T-helper 2 cell treated with Interferon-gamma antibody and Interleukin-4, amounts not matched to agents 100 ng/mL and 5 ng/mL, for 36 hours (primary cell): ENCODE data around the gene CHRNB1. TPM values are rescaled to one million over a fixed set of nuclear protein-coding genes. Genes with fewer than 3 reads are reported as not detected.
"Not testable (repeated sequence)": the region's sequence is repeated elsewhere in the genome, so short reads cannot be mapped to it uniquely, and the experiment has no call there.

Experiments
- intact Hi-C: fragments of 100-400 bp; cut with micrococcal nuclease; formaldehyde crosslinking; loops from one replicate; pipeline ENCODE4 v1.15.1; 2023
- total RNA-seq: library from RNA; stranded (reverse); gene quantifications from 2 replicates; pipeline ENCODE4 v1.2.3, GENCODE V29; 2022

Gene CHRNB1
- total RNA-seq, 1 donor from 2014 or later, result 11.4 TPM

DNA sequence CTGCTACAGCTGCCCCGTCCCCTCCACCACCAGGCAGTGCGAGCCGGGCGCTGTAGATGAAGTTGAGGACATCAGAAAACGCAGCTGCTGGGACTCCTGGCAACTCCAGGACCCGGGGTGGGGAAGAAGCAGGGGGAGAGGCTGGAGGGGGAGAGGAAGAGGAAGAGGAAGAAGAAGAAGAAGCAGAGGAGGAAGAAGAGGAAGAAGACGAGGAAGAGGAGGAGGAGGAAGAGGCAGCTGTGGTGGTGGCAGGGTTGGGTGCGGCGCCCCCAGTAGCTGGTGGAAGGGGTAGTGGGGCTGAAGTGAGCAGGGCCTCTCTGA is 21.4 kb downstream of the CHRNB1 start:
- intact Hi-C loops, result no loop called here

DNA sequence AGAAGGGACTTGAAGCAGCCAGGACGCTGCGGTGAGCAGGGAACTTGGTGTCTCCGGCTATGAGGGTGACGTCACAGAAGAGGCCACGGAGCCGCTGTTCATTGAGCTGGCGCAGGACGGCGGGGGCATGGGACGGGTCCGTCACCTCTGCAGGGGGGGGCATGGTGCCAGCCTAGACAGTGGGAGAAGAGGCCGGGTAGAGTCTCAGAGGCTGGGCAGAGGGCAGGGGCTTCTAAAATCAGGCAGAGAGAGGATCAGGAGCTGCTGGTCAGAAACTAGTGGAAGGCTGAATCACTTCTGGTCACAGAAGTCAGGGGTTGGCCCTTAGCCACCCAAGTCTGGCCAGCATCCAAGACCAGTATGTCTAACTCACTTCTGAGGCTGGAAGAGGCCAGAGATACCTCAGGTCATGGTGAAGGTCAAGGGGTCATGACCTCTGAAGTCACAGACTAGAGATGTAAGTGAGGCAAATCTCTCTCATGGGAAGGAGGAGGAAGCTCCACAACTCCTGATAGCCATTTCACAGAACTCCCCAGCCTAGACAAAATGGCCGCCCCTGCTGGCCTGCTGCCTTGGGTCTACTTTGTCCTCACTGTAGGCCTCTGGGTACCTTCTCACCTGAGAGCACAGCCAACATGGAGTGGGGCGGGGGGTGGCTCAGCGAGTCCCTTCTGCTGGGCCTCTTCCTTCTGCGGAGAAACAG is 21.9 kb downstream of the CHRNB1 start:
- intact Hi-C loops, result no loop called here

DNA sequence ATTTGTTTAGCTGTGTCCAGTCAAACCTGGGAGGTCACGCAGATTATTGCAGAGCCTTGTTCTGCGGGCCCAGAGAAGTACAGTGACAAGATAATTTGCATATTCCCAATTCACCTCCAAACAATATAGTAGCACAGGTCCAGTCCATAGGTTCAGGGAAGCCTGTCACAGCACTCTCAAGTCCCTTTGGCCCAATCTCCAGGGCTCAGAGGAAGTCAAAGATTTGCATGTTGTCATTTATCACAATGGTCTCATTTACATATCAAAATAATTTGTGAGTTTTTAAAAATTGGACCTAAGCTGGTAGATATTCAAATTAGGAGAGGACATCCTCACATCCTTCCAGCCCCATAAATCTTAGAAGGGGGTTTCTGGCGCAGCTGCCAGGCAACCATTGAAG is 22.6 kb downstream of the CHRNB1 start:
- intact Hi-C loops, result no loop called here

DNA sequence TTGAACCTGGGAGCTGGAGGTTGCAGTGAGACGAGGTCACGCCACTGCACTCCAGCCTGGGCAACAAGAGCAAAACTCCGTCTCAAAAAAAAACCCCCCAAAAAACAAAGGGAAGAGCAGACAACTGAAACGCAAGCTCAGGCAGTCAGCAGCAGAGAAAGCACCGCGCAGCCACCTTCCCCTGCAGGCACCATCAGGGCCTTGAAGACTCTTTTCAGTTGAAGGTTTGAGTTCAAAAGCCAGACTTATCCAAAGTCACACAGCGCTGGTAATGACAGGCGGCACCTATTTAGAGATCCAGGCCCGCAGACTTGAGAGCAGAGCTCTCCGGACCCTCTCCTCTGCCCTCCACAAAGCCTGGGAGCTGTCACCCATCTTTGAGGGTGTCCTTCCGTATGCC is 23.4 kb downstream of the CHRNB1 start:
- intact Hi-C loops, result no loop called here

DNA sequence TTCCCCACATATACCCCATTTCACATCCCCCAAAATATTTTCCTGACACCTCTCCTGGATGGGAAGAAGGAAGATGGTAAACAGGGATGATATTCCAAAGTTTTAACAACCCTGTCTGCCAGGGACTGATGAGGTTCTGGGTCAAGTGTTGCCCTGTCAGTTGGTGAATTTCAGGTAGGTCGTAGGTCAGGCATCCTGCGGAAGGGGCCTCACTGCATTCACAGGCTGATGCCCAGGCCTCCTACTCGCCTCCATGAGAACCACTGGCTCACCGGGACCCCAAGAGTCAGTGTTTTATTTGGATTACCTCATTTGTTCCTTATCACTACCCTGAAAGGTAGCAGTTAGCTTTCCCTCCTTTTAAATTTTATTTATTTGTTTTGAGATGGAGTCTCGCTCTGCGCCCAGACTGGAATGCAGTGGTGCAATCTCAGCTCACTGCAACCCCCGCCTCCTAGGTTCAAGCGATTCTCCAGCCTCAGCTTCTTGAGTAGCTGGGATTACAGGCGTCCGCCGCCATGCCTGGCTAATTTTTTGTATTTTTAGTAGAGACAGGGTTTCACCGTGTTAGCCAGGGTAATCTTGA is 24.0 kb downstream of the CHRNB1 start:
- intact Hi-C loops, result no loop called here

DNA sequence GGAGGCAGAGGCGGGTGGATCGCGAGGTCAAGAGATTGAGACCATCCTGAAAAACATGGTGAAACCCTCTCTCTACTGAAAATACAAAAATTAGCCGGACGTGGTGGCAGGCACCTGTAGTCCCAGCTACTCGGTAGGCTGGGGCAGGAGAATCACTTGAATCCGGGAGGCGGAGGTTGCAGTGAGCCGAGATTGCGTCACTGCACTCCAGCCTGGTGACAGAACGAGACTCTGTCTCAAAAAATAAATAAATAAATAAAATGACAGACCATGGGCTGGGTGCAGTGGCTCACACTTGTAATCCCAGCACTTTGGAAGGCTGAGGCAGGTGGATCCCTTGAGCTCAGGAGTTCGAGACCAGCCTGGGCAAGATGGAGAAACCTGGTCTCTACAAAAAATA is 25.0 kb downstream of the CHRNB1 start:
- intact Hi-C loops, result not testable (repeated sequence)

DNA sequence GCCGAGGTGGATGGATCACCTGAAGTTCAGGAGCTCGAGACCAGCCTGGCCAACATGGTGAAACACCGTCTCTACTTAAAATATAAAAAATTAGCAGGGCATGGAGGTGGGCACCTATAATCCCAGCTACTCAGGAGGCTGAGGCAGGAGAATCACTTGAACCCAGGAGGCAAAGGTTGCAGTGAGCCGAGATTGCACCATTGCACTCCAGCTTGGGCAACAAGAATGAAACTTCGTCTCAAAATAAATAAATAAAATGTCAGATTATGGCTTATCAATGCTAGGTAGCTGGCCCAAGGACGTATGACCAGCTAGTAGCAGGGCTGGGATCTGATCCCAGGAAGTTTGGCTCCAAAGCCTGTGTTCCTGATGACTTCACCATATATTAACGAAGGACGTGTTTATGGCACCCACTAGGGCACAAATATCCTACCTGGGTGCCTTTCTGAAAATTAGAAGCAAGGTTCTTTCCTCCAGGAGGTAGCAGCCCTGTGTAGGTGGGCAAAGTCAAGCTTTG is 25.7 kb downstream of the CHRNB1 start:
- intact Hi-C loops, result not testable (repeated sequence)

DNA sequence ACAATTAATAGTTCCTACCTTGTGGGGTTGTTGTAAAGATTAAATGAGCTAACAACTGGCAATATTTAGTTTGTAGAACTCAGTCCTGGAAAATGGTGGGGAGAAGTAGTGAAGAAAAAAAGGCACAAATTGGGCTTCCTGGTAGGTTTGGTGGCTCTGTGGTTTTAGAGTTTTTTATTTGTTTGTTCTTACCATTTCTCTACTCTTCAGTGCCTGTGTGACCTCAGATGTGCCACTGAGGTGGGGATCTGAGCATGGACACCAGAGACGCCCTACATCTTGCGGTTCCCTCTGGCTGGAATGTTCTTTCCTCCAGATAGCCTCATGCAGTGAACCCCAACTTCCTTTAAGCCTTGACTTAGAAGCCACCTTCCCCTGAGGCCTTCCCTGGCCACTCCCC is 26.9 kb downstream of the CHRNB1 start:
- intact Hi-C loops, result no loop called here

DNA sequence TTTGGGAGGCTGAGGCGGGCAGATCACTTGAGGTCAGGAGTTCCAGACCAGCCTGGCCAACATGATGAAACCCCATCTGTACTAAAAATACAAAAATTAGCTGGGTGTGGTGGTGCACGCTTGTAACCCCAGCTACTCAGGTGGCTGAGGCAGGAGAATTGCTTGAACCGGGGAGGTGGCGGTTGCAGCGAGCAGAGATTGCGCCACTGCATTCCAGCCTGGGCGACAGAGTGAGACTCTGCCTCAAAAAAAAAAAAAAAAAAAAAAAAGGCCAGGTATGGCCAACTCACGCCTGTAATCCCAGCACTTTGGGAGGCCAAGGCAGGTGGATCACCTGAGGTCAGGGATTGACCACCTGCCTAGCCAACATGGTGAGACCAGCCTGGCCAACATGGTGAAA is 29.9 kb downstream of the CHRNB1 start:
- intact Hi-C loops, result not testable (repeated sequence)

DNA sequence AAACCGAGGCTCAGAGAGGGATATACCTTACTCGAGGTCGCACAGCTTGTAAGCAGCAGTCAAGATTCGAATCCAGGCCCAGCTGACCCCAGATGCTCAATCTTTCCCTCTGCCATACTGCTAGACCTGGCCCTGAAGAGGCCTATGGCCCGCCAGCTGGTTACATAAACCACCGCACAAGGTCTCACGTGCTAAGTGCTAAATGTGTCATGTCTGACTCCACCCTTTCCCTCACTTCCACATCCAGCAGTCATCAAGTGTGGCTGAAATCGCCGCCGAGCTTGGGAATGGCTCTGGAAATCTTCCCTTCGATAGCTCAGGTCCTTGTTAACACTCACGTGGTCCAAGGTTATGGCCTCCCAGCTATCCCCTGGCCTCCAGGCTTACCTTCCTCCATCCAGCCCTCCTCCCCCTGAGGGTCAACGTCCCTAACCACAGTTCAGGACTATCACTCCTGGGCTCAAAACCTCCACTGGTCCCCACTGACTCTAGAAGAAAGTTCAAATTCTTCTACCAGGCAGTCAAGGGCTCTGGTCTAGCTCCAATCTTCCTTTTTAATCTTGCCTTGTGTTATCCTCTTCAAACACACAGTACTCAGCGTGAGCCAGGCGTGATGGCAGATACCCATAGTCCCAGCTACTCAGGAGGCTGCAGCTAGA is 31.0 kb downstream of the CHRNB1 start:
- intact Hi-C loops, result no loop called here

DNA sequence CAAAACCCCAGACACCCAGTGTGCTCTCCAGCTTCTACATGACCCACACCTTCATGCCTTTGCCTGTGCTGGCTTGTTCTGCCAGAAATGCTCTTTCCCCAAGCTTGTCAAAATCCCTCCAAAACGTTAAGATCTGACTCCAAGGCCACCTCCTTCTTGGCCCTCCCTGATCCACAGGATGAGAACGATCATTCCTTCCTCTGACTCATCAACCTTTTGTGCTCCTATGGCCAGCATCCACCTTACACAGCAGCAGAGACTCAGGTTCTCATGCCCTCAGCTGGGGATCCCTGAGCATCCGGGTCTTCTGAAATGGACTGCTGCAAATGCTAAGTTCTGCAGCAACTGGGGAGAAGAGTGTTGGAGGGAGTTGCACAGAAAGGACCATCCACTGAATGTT is 31.6 kb downstream of the CHRNB1 start:
- intact Hi-C loops, result no loop called here

DNA sequence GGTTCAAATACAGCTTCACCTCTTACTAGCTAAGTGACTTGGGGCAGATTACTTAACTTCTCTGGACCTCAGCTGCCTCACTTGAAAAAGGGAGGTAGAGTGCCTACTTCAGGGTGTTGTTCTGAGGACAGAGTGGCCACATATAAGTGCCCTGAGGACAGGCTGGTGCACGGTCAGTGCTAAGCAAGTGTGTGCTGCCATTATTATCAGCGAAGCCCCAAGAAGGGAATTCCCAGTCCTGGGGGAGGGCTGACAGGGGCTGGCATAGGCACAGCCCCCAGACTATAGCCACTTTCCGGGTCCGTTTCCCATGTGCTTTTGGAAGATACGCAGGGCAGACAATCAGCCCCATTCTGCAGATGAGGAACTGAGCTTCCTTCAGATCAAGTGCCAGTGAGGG is 32.1 kb downstream of the CHRNB1 start:
- intact Hi-C loops, result no loop called here

DNA sequence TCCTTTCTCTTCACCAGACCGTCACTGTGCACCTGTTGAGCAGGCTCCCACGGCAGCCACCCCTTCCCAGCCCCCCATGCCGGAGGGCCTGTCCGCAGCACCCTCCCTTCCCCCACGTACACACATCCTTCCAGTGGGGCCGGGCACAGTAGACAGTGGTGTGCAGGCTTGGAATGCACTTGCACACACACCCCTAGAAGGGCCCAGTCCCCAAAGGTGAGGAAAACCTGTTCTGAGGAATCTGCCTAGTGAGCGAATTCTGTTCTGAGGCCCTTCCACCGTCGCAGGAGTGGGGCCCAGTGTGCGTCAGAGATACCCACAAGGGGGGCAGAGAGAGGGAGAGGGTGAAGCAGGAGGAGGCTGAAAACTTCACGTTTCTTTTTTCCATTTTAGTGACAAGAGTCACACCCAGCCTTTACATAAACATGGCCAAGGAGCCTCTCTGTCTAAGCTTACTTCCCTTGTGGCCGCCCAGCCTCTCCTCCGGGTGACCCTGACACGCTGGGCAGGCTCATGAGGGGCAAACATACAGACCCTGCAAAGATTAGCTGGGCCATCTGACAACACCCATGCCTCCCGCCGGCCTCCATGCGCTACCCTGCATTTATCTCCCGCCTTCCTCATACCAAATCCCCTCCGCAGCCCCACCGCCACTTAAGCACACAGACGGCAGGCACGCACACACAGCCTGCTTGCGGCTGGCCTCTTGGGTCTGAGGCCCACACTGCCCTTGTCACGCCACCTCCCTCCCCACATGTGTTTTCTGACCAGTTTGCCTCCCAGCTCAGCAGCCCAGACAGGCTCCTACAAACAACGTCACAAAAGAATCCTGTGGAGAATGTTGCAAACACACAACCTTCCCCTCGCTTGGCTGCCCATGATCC is 32.8 kb downstream of the CHRNB1 start:
- intact Hi-C loops, result no loop called here

DNA sequence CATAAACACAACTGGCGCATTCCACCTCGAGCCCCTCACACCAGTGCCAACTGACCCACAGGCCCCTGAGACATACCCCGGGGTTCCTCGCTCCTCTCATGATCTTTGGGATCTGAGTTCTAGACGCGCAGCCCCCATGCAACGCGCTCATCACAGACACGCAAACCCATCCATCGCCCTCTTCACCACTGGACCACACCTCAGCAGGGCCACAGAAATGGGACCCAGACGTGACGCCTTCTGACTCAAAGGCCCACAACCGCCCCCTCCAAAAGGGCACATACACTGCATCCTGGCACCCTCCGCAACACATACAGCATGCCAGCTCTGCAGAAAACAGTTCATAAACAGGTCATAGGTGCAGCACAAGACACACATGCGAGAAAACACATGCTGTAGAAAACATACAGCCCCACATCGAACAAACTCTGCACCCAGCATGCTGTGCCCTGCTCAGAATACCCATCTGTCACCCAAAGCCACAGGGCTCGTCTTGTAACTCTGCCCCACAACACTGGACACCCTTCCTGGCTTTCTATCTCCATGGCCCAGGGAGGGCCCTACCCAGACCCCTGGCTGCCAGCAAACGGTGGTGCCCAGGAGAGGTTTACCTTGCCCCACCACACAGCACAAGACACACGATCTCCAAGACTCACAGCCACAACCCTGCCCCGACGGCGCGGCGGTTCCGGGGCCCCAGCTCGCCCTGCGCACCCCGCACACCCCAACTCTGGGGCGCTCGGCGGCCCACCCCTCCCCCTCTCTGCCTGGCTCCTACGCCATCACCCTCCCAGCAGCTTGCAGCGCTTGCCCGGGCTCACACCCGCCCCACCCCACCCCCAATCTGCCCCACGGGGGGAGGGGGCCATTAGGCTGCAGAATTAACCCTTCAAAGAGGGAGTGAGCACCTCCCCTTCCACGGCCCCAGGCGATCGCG is 33.7 kb downstream of the CHRNB1 start:
- intact Hi-C loops, result loop anchor here (1.0 kb wide), 1 partner anchor 23 kb away; no protein-coding TSS in a partner anchor

DNA sequence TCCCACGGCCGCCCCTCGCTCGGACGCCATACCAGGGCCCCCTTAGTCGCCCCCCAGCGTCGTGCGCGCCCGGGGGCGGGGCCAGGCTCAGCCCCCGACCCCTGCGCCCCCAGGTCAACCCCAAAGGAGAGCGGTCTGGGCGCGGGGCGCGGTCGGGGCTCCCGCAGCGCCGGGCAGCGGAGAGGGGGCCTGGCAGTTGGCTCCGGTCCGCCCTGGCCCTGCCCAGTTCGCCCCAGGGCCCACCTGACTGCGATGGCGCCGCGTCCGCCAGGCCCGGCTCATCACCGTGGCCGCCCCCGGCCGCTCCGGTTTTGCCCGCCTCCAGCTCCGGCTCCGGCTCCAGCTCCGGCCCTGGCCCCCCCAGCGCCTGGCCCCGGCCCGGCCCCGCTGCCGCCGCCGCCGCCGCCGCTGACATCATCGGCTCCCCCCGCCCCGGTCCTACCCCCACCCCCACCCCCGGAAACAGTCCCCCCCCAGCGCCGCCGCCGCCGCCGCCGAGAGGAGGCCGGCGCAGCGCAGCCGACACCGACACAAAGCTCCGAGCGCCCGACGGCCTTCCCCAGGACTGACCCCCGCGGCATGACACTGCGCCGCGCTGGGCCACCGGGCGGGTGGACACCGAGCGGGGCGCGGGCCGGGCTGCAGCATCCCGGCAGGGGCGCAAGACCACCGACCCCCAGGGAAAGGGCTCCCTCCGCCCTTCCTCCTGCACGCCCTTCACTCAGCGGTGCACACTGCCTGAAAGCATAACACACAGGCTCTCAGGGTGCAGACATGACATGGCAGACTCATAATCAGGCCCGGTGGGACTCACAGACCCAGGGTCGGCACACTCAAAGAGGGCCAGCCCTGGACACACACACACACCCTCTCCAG is 34.6 kb downstream of the CHRNB1 start, which contains the start of gene ZBTB4:
Gene ZBTB4 (minus strand): TSS at position 419 of the 876 bp plus-strand sequence. CDS start 12,830 bp downstream, outside the sequence.
- intact Hi-C loops, result loop anchor here (1.0 to 10.0 kb wide), 2 partner anchors 24 to 125 kb away; partner anchors contain the start of genes KCTD11 and TMEM95

DNA sequence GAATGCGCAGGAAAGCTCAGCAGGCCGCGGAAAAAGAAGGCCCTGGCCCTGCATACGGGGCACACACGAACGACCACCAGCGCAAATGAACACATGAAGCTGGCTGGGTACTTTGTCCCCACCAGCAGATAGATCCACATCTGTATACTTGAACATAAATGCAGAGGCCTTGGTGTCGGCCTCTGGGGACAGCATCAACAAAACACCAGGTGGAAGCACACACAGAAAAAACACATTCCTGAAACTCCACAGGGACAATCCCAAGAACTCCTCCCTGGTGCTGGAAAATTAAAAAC is 35.2 kb downstream of the CHRNB1 start:
- intact Hi-C loops, result loop anchor here (10.0 kb wide), 1 partner anchor 125 kb away; the partner anchor contains the start of genes KCTD11 and TMEM95

DNA sequence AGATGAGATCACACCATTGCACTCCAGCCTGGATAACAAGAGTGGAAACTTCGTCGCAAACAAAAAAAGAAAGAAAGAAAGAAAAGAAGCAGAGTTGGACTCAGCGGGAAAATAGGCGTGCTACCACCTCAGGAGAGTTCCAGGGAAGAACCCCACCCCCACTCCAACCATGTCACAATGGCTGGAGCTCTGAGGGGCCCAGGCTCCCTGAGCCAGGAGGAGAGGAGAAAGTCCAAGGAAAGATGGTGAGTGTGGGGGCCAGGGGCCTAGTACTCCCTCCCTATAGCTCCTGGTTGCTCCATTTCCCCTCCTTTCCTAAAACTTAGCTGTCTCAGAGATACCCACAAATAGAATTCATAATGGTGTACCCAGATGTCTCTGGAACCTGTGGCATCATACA is 36.4 kb downstream of the CHRNB1 start, which contains the start of gene SLC35G6:
Gene SLC35G6 (plus strand): TSS at position 172 of the 400 bp plus-strand sequence. CDS start 71 bp downstream, at position 243.
- intact Hi-C loops, result loop anchor here (10.0 kb wide), 1 partner anchor 126 kb away; the partner anchor contains the start of genes KCTD11 and TMEM95

DNA sequence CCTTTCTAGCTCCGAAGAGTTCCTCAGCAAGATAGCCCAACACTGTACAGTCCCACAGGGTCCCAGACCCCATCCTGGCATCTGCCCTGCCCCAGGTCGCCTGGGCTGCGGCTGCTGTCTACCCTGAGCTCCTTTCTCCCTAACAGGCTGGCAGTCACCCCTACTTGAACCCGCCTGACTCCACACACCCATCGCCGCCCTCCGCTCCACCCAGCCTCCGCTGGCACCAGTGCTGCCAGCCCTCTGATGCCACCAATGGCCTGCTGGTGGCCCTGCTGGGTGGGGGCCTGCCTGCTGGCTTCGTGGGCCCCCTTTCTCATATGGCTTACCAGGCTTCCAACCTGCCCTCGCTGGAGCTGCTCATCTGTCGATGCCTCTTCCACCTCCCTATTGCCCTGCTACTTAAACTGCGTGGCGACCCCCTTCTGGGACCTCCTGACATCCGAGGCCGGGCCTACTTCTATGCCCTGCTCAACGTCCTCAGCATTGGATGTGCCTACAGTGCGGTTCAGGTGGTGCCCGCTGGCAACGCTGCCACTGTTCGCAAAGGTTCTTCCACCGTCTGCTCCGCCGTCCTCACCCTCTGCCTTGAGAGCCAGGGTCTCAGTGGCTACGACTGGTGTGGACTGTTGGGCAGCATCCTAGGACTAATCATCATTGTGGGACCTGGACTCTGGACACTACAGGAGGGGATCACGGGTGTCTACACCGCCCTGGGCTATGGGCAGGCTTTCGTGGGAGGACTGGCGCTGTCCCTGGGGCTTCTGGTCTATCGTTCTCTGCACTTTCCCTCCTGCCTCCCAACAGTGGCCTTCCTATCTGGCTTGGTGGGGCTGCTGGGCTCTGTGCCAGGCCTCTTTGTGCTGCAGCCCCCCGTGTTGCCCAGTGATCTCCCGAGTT is 37.2 kb downstream of the CHRNB1 start:
- intact Hi-C loops, result loop anchor here (10.0 kb wide), 1 partner anchor 127 kb away; the partner anchor contains the start of genes KCTD11 and TMEM95
